SK-N-SH treated with all-trans-retinoic acid at 6 μM for 48 hours (cell line): Measurements from ENCODE around the gene LIN7A.

Experiments used
- ATAC-seq: fragments of 200-7000 bp; cut with Tn5 transposase; 3 replicates; pipeline ENCODE4 v1.9.1; 2020; ENCODE audit warnings: mild to moderate bottlenecking, moderate library complexity
- ARNTL ChIP-seq: fragments of 450-650 bp; formaldehyde crosslinking; IDR thresholded peaks from 2 replicates; pipeline ENCODE4 v1.5.0; 2020; ENCODE audit warnings: low read depth, mild to moderate bottlenecking, moderate library complexity, borderline replicate concordance
- BACH2 ChIP-seq: fragments of 250-450 bp; sonication (Bioruptor Pico); IDR thresholded peaks from 2 replicates; pipeline ENCODE4 v1.9.0; 2021; ENCODE audit warnings: mild to moderate bottlenecking, borderline replicate concordance
- ESRRG ChIP-seq: fragments of 250-450 bp; sonication (Bioruptor Pico); IDR thresholded peaks from 2 replicates; pipeline ENCODE4 v1.6.1; 2021; ENCODE audit warnings: mild to moderate bottlenecking
- OSR1 ChIP-seq: fragments of 250-450 bp; sonication (Bioruptor Pico); IDR thresholded peaks from 2 replicates; pipeline ENCODE4 v1.8.0; 2022; ENCODE audit warnings: moderate library complexity, mild to moderate bottlenecking, inconsistent platforms
- RARB ChIP-seq: fragments of 250-450 bp; sonication (Bioruptor Pico); IDR thresholded peaks from 2 replicates; pipeline ENCODE4 v1.8.0; 2021; ENCODE audit warnings: mild to moderate bottlenecking, moderate library complexity
- SNAI2 ChIP-seq: fragments of 250-450 bp; sonication (Bioruptor Pico); IDR thresholded peaks from 2 replicates; pipeline ENCODE4 v1.5.0; 2020; ENCODE audit warnings: mild to moderate bottlenecking, moderate library complexity
- TCF4 ChIP-seq: fragments of 250-450 bp; sonication (Bioruptor Pico); IDR thresholded peaks from 2 replicates; pipeline ENCODE4 v1.8.0; 2021; ENCODE audit warnings: mild to moderate bottlenecking, moderate library complexity, borderline replicate concordance
- TOX ChIP-seq: fragments of 250-450 bp; sonication (Bioruptor Pico); IDR thresholded peaks from 2 replicates; pipeline ENCODE4 v1.8.0; 2021; ENCODE audit warnings: mild to moderate bottlenecking, moderate library complexity, borderline replicate concordance
- ZC3H10 ChIP-seq: fragments of 250-450 bp; sonication (Bioruptor Pico); IDR thresholded peaks from 2 replicates; pipeline ENCODE4 v1.5.1; 2021; ENCODE audit warnings: mild to moderate bottlenecking, moderate library complexity
- ZFP3 ChIP-seq: fragments of 250-450 bp; sonication (Bioruptor Pico); IDR thresholded peaks from 2 replicates; pipeline ENCODE4 v1.5.0; 2020; ENCODE audit warnings: mild to moderate bottlenecking, moderate library complexity
- ZFP30 ChIP-seq: fragments of 450-650 bp; formaldehyde crosslinking; IDR thresholded peaks from 2 replicates; pipeline ENCODE4 v1.5.0; 2022; ENCODE audit warnings: mild to moderate bottlenecking, moderate library complexity
- ZNF565 ChIP-seq: fragments of 450-650 bp; formaldehyde crosslinking; conservative IDR thresholded peaks from 2 replicates; pipeline ENCODE4 v1.5.0; 2020; ENCODE audit warnings: low read depth, mild to moderate bottlenecking, moderate library complexity
- ZNF70 ChIP-seq: fragments of 450-650 bp; formaldehyde crosslinking; IDR thresholded peaks from 2 replicates; pipeline ENCODE4 v1.5.0; 2020; ENCODE audit warnings: mild to moderate bottlenecking, moderate library complexity
- ZNF8 ChIP-seq: fragments of 450-650 bp; formaldehyde crosslinking; IDR thresholded peaks from 2 replicates; pipeline ENCODE4 v1.5.0; 2020; ENCODE audit warnings: mild to moderate bottlenecking, moderate library complexity
- TF ChIP-seq, protein P1 (sequence below): fragments of 250-450 bp; sonication (Bioruptor Pico); IDR thresholded peaks from 2 replicates; pipeline ENCODE4 v1.5.1; 2020; ENCODE audit warnings: low read depth, mild to moderate bottlenecking, moderate library complexity
- TF ChIP-seq, protein P2 (sequence below): fragments of 250-450 bp; sonication (Bioruptor Pico); IDR thresholded peaks from 2 replicates; pipeline ENCODE4 v1.8.0; 2020; ENCODE audit warnings: mild to moderate bottlenecking, moderate library complexity, borderline replicate concordance
- TF ChIP-seq, protein P3 (sequence below): fragments of 250-450 bp; sonication (Bioruptor Pico); IDR thresholded peaks from 2 replicates; pipeline ENCODE4 v1.5.0; 2020; ENCODE audit warnings: mild to moderate bottlenecking, moderate library complexity
- TF ChIP-seq, protein P4 (sequence below): fragments of 250-450 bp; sonication (Bioruptor Pico); IDR thresholded peaks from 2 replicates; pipeline ENCODE4 v1.8.0; 2021; ENCODE audit warnings: low read depth, mild to moderate bottlenecking, moderate library complexity, borderline replicate concordance

Gene LIN7A

DNA sequence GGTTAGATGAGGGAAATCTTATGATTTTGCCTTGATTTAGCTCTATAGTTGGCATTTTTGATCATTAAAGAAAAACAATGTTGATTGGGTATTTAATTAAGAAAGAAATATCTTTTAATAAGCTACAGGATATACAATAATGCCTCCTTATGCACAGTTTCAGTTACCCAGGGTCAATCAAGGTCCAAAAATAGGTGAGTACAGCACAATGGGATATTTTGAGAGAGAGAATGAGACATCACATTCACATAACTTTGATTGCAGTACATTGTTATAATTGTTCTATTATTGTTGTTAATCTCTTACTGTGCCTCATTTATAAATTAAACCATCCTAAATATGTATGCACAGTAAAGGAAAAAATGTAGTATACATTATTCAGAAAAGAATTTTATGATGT, 118.9 kb downstream of the LIN7A start:
- no peak for TF ChIP-seq ARNTL
- TF ChIP-seq, protein P1, sequence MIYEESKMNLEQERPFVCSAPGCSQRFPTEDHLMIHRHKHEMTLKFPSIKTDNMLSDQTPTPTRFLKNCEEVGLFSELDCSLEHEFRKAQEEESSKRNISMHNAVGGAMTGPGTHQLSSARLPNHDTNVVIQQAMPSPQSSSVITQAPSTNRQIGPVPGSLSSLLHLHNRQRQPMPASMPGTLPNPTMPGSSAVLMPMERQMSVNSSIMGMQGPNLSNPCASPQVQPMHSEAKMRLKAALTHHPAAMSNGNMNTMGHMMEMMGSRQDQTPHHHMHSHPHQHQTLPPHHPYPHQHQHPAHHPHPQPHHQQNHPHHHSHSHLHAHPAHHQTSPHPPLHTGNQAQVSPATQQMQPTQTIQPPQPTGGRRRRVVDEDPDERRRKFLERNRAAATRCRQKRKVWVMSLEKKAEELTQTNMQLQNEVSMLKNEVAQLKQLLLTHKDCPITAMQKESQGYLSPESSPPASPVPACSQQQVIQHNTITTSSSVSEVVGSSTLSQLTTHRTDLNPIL: no peak
- TF ChIP-seq ESRRG (CRISPR knock-in tag): no peak
- no peak for TF ChIP-seq ZNF565 (CRISPR knock-in tag)
- TF ChIP-seq, protein P2, sequence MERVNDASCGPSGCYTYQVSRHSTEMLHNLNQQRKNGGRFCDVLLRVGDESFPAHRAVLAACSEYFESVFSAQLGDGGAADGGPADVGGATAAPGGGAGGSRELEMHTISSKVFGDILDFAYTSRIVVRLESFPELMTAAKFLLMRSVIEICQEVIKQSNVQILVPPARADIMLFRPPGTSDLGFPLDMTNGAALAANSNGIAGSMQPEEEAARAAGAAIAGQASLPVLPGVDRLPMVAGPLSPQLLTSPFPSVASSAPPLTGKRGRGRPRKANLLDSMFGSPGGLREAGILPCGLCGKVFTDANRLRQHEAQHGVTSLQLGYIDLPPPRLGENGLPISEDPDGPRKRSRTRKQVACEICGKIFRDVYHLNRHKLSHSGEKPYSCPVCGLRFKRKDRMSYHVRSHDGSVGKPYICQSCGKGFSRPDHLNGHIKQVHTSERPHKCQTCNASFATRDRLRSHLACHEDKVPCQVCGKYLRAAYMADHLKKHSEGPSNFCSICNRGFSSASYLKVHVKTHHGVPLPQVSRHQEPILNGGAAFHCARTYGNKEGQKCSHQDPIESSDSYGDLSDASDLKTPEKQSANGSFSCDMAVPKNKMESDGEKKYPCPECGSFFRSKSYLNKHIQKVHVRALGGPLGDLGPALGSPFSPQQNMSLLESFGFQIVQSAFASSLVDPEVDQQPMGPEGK (CRISPR knock-in tag): no peak
- ATAC-seq: no peak

DNA sequence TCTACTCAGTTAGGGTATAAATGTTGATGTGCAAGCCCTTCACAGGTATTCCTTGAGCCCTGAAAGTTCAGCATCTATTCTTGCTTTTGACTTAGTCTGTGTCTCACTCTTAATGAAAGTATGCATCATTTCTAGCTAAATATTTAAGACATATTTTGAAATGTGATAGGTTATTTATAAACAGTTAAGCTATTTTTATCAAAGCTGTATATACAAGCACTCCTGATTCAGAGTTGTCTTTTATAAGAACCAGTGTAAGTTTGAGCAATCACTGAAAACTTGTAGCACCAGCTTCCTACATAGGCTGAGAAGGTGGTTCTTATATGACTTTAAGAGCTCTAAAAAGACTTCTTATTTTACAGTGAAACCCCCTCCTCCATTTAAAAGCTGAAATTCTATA, 122.4 kb downstream of the LIN7A start:
- TF ChIP-seq, protein P3, sequence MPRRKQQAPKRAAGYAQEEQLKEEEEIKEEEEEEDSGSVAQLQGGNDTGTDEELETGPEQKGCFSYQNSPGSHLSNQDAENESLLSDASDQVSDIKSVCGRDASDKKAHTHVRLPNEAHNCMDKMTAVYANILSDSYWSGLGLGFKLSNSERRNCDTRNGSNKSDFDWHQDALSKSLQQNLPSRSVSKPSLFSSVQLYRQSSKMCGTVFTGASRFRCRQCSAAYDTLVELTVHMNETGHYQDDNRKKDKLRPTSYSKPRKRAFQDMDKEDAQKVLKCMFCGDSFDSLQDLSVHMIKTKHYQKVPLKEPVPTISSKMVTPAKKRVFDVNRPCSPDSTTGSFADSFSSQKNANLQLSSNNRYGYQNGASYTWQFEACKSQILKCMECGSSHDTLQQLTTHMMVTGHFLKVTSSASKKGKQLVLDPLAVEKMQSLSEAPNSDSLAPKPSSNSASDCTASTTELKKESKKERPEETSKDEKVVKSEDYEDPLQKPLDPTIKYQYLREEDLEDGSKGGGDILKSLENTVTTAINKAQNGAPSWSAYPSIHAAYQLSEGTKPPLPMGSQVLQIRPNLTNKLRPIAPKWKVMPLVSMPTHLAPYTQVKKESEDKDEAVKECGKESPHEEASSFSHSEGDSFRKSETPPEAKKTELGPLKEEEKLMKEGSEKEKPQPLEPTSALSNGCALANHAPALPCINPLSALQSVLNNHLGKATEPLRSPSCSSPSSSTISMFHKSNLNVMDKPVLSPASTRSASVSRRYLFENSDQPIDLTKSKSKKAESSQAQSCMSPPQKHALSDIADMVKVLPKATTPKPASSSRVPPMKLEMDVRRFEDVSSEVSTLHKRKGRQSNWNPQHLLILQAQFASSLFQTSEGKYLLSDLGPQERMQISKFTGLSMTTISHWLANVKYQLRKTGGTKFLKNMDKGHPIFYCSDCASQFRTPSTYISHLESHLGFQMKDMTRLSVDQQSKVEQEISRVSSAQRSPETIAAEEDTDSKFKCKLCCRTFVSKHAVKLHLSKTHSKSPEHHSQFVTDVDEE (CRISPR knock-in tag): no peak
- TF ChIP-seq BACH2 (CRISPR knock-in tag) (no peak), TCF4 (CRISPR knock-in tag) (no peak), ESRRG (CRISPR knock-in tag) (no peak), ZNF565 (CRISPR knock-in tag) (no peak), ZC3H10 (CRISPR knock-in tag) (no peak), ZFP3 (CRISPR knock-in tag) (no peak), ZNF70 (CRISPR knock-in tag) (no peak), TOX (CRISPR knock-in tag) (no peak), RARB (CRISPR knock-in tag) (no peak), OSR1 (no peak), ZNF8 (CRISPR knock-in tag) (no peak), SNAI2 (CRISPR knock-in tag) (no peak)
- TF ChIP-seq, protein P2 (CRISPR knock-in tag): no peak
- TF ChIP-seq, protein P4, sequence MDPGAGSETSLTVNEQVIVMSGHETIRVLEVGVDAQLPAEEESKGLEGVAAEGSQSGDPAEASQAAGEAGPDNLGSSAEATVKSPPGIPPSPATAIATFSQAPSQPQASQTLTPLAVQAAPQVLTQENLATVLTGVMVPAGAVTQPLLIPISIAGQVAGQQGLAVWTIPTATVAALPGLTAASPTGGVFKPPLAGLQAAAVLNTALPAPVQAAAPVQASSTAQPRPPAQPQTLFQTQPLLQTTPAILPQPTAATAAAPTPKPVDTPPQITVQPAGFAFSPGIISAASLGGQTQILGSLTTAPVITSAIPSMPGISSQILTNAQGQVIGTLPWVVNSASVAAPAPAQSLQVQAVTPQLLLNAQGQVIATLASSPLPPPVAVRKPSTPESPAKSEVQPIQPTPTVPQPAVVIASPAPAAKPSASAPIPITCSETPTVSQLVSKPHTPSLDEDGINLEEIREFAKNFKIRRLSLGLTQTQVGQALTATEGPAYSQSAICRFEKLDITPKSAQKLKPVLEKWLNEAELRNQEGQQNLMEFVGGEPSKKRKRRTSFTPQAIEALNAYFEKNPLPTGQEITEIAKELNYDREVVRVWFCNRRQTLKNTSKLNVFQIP (CRISPR knock-in tag): no peak
- TF ChIP-seq, protein P1: no peak
- no peak for ATAC-seq

DNA sequence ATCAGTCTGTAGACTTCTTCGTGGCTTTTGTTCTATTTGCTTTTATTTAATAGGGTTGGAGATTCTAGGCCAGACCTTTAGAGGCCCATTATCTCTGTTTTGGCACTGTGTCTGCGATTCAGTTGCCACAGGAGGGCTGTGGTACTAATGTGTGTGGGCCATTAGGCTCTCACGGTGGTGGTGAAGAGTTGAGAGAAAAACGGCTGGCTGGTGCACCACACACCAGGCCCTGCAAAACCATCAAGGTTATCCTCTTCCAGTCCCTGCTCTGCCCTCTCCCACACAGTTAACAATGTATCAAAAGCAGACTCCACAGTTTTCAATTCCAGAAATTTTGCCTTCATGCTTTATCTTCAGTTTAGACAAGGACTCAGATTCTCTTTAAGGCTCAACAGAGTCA, 123.3 kb downstream of the LIN7A start:
- ATAC-seq: no peak
- no peak for TF ChIP-seq RARB (CRISPR knock-in tag)

DNA sequence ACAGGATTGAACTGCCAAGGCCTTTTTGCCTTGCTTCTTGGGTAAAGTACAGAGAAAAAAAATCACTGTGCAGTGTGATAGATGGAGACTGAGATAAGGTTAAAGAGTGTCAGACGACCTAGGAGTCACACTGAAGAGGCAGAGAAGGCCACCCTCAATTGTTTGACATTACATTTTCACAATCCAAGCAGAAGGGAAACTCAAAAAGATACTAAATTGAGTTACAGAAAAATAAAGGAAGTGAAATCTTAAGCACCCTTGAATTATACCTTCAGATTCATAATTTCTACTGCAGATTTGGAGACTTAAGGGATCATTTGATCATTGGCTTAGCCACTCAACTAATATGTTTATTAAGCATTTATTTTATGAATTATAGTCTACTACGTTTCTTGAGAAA, 123.9 kb downstream of the LIN7A start:
- no peak for ATAC-seq
- TF ChIP-seq RARB (CRISPR knock-in tag): no peak
- no peak for TF ChIP-seq ZFP30 (CRISPR knock-in tag)
- TF ChIP-seq, protein P2 (CRISPR knock-in tag): no peak
- TF ChIP-seq, all 23 proteins: peak for 0
